SH-SY5Y (cell line): ENCODE results near the gene STEAP3.

ENCODE experiments used
- GATA2 ChIP-seq: IDR thresholded peaks from 2 replicates; pipeline ENCODE4 v1.6.1; 2011; ENCODE audit warnings: mild to moderate bottlenecking, low read depth, low read length
- GATA3 ChIP-seq: IDR thresholded peaks from 2 replicates; pipeline ENCODE4 v1.6.1; 2011; ENCODE audit warnings: low read depth, mild to moderate bottlenecking, low read length, moderate library complexity

GRCh38 chr2:119242276-119243119, 18.9 kb downstream of the STEAP3 start:
- TF ChIP-seq GATA3: no peak
- no peak for TF ChIP-seq GATA2
